ENCODE measurements around the gene ARSD. TPM values are rescaled to one million over a fixed set of nuclear protein-coding genes. Genes with fewer than 3 reads are reported as not detected.

ARSD gene
- total RNA-seq, 1 donor from 2014 or later: 19.8 TPM

GRCh38 chrX:2962381-2962780 lies 33.2 kb upstream of the ARSD start:
- H3K27me3 Mint-ChIP-seq (ENCODE audit: unreplicated experiment): peaks cover 3% of the 10 kb centered on the region
- TF ChIP-seq CTCF (IDR thresholded peaks at IDR 0.05; ENCODE audit: unreplicated experiment): no peak
- no peaks in the 10 kb centered on the region for H3K36me3 Mint-ChIP-seq (ENCODE audit: low read depth, unreplicated experiment)
- H3K4me3 Mint-ChIP-seq (ENCODE audit: unreplicated experiment): no peak overlapping the region
- H3K9me3 Mint-ChIP-seq (ENCODE audit: unreplicated experiment): no peaks in the 10 kb centered on the region
- no peak for DNase-seq (ENCODE audit: low spot score)
- peaks cover 9% of the 10 kb centered on the region for H3K4me1 Mint-ChIP-seq (ENCODE audit: unreplicated experiment)
- no peak overlapping the region for H3K27ac Mint-ChIP-seq (ENCODE audit: unreplicated experiment)

- H3K27ac Mint-ChIP-seq (ENCODE audit: unreplicated experiment): no peak overlapping the region
- no peak overlapping the region for H3K4me3 Mint-ChIP-seq (ENCODE audit: unreplicated experiment)
Observed at GRCh38 chrX:2960861-2961515, 31.8 kb upstream of the ARSD start.

GRCh38 chrX:2958199-2958598 lies 29.1 kb upstream of the ARSD start:
- Mint-ChIP-seq H3K36me3 (ENCODE audit: low read depth, unreplicated experiment) (no peaks in the 10 kb centered on the region), H3K27ac (ENCODE audit: unreplicated experiment) (no peak overlapping the region), H3K27me3 (ENCODE audit: unreplicated experiment) (peaks cover 3% of the 10 kb centered on the region), H3K9me3 (ENCODE audit: unreplicated experiment) (no peaks in the 10 kb centered on the region), H3K4me3 (ENCODE audit: unreplicated experiment) (no peak overlapping the region), H3K4me1 (ENCODE audit: unreplicated experiment) (peaks cover 5% of the 10 kb centered on the region)
- TF ChIP-seq CTCF (IDR thresholded peaks at IDR 0.05; ENCODE audit: unreplicated experiment): no peak
- no peak for DNase-seq (ENCODE audit: low spot score)

More at GRCh38 chrX:2960861-2961515, 31.8 kb upstream of the ARSD start:
- Mint-ChIP-seq H3K27me3 (ENCODE audit: unreplicated experiment) (peaks cover 3% of the 10 kb centered on the region), H3K9me3 (ENCODE audit: unreplicated experiment) (no peaks in the 10 kb centered on the region), H3K4me1 (ENCODE audit: unreplicated experiment) (peaks cover 9% of the 10 kb centered on the region), H3K36me3 (ENCODE audit: low read depth, unreplicated experiment) (no peaks in the 10 kb centered on the region)
- no peak for TF ChIP-seq CTCF (IDR thresholded peaks at IDR 0.05; ENCODE audit: unreplicated experiment)
- no peak for DNase-seq (ENCODE audit: low spot score)

- no peaks in the 10 kb centered on the region for H3K4me1 Mint-ChIP-seq (ENCODE audit: unreplicated experiment)
- peaks cover 3% of the 10 kb centered on the region for H3K27me3 Mint-ChIP-seq (ENCODE audit: unreplicated experiment)
- TF ChIP-seq CTCF (IDR thresholded peaks at IDR 0.05; ENCODE audit: unreplicated experiment): no peak
- no peak overlapping the region for H3K4me3 Mint-ChIP-seq (ENCODE audit: unreplicated experiment)
- H3K27ac Mint-ChIP-seq (ENCODE audit: unreplicated experiment): no peak overlapping the region
- DNase-seq (ENCODE audit: low spot score): no peak
- H3K36me3 Mint-ChIP-seq (ENCODE audit: low read depth, unreplicated experiment): no peaks in the 10 kb centered on the region
- H3K9me3 Mint-ChIP-seq (ENCODE audit: unreplicated experiment): no peaks in the 10 kb centered on the region
Observed at GRCh38 chrX:2955838-2956237, 26.7 kb upstream of the ARSD start.

GRCh38 chrX:2955281-2955680 lies 26.1 kb upstream of the ARSD start:
- Mint-ChIP-seq H3K27ac (ENCODE audit: unreplicated experiment) (no peak overlapping the region), H3K36me3 (ENCODE audit: low read depth, unreplicated experiment) (no peaks in the 10 kb centered on the region), H3K9me3 (ENCODE audit: unreplicated experiment) (no peaks in the 10 kb centered on the region), H3K27me3 (ENCODE audit: unreplicated experiment) (no peaks in the 10 kb centered on the region), H3K4me3 (ENCODE audit: unreplicated experiment) (no peak overlapping the region), H3K4me1 (ENCODE audit: unreplicated experiment) (no peaks in the 10 kb centered on the region)
- no peak for TF ChIP-seq CTCF (IDR thresholded peaks at IDR 0.05; ENCODE audit: unreplicated experiment)
- DNase-seq (ENCODE audit: low spot score): no peak

Measured in endothelial cell (in vitro differentiated cells).